HG02571 (cell line): ENCODE data around the gene PHACTR1.

ENCODE experiments used
- ATAC-seq: cut with Tn5 transposase; IDR thresholded peaks from one replicate; pipeline ENCODE4 v1.9.1; 2021; ENCODE audit warnings: mild to moderate bottlenecking, moderate library complexity; ENCODE audit not compliant: unreplicated experiment

The PHACTR1 gene

DNA sequence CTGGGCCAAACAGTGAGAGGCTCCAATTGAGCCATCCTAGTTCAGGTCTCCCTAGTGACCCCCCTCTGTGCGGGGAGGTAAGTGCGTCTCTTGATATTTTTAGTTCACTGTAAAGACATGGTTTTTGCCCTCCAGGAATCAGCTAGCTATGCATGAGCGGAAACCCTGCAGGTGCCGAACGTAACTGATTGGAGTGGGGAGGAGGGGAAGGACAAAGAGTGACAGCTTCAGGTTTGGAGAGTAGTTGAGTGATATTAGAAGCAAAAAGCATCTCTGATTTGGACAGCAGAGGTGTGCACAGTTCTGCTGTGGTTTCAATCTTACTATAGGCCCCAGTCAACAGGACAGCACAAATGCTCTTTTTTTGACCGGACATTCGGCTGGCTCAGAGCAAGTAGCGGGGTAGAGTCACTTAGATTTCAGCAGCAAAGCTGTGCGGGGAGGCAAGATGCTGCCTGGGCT is 580.0 kb downstream of the PHACTR1 start:
- ATAC-seq = no peak

DNA sequence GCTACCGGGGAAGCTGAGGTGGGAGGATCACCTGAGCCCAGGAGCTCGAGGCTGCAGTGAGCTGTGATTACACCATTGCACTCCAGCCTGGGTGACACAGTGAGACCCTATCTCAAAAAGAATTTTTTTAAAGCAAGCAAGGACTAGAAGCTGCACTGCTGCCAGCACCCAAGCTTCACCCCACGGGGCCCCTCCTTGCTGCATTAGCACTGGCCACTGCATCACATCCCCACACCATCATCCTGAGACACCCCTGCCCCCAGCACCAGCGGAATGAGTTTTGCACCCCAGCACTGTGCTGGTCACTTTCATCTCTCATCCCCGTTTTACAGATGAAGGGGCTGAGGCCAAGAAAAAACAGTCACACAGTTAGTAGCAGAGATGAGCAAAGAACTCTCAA is 580.8 kb downstream of the PHACTR1 start:
- ATAC-seq = no peak

DNA sequence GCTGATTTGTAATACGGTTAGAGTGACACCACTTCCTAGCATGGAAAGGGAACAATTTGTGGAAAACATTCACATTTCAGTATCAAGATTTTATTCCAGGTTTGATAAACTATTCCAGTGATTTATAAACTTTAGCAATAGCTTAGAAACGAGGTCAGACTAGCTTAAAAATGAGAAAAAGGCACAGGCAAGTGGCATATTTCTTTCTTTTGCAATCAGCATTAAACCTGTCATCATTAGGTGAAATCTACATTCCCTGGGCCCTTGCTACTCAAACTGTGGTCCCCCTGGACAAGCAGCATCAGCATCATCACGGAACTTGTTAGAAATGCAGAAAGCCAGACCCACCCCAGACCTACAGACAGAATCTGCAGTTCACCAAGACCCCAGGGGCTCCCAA is 581.9 kb downstream of the PHACTR1 start:
- ATAC-seq = no peak

DNA sequence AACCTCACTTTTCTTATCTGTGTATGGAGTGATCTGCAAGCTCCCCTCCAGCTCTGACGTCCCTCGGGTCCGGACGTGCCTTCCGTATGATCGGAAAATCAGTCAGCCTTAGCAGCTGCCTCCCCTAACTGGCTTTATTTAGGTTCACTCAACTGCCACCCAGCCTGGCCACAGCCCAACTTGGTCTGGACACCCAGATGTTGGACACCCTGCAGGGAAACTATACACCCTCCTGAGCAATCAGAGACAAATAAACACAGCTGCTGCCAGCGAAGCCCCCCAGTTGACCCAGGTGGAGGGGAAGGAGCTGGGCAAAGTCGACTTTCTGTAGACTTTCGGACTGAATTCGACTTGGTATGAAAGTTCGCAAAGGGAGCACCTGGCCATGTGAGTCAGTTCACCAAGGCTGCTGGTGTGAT is 582.8 kb downstream of the PHACTR1 start:
- ATAC-seq = no peak

DNA sequence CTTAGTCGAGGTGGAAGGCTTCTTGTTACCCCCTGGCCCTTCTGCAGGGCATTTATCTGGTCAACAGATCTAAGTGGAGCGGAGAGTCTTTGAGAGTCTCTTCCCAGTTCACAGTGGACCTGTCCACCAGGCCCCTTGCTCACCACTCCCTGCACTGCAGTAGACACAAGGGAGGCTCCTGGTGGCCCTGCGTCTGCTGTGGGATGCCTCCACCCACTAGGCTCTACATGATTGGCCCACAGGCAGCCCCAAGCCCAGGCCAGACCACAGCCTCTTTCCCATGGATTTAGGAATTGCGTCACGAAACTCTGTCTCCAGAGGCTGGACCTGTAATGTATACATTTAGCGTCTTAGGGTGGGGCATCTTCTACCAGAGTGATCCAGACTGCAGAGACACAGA is 583.4 kb downstream of the PHACTR1 start:
- no peak for ATAC-seq

DNA sequence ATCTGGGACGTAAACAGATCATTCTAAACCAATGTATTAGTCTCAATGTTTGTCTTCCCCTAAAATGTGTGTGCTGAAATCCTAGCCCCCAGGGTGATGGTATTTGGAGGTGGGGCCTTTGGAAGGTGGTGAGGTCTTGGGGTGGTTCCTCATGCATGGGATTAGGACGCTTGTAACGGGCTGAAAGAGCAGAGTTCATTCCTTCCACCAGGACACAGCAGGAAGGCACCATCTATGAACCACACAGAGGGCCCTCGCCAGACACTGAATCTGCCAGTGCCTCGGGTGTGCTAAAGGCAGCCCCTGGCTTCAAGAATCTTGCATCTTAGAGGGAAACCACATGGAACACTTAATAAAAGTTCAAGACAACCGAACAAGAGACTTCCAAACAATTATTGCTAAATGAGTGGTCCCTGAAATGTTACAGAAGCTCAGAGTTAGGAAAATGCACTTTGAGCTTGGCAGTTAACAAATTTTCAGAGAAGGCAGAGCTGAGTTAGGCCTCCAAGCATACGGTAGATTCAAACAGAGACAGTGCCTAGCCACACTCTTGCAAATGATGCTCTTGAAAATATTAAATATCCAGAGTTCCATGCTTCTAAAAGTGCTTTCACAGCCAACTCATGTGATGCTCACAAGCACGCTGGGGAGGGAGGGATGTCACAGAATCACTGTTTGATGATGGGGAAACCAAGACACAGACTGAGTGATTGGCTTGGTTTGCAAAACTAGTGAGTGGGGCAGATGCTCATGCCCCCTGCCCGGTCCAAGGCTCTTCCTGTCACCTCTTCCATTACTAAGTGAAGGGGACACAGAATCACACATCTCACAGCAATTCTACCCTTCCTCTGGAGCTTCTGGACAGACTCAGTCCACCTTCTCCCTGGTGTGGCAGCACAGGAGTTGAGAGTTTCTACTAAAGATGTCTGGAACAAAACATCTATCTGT is 584.4 kb downstream of the PHACTR1 start:
- ATAC-seq = no peak

DNA sequence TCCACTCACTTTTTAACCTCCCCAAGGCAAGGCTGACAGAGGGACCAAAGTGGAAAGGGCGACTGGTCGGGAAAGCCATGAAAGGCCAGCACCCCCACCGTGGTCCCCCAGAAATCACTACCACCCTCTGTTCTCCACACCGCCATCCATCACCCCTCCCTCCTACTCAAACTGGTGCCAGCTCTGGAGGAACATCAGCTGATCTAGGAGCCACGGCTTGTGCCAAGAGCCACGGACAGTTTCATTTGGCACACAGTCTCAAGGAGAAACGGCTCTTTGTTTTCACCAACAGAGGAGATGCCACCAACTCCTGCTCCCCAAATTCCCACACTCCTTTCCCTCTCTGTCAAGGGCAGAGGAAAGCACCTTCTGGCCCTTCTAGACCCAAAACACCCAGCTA is 585.7 kb downstream of the PHACTR1 start:
- ATAC-seq = no peak

DNA sequence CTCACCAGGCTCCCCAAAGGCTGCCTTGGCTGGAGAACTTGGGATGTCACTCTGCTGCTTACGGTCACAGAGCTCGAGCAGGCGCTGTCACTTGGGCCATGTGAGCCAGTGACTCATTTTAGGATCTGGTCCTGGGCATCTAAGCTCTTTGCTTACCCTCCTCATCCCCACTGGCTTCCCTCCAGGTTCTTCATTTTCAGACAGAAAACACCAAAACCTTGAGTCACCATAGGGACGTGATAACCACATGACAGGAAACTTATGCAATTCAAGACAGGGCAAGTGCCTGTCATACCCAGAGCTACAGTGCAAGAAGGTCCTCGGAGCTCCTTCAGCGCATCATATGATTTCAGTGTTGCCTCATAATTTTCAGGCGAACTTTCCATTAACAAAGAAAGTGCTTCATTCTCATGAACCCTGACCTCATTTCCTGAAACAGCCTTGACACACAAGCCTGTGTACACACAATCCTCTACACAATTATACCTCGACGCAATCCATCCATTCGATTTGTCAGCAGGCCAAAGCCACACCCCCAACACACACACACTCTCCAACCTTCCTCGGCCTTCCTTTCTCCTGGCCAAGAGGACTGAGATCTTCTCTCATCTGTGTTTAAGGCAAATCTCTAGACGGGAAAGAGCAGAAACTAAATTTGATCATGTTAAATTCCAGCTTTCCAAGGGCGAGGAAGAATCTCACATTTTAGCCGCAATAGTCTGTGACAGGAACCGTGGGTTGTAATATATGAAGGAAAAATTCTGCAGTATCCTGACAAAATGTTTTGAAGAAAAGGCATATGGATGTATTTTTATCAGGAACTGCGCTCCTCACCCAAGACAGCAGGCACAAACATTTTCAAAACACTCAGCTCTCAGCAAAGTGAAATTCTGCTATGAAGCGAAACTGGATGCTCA is 586.4 kb downstream of the PHACTR1 start:
- peak; percentile 60 for ATAC-seq

DNA sequence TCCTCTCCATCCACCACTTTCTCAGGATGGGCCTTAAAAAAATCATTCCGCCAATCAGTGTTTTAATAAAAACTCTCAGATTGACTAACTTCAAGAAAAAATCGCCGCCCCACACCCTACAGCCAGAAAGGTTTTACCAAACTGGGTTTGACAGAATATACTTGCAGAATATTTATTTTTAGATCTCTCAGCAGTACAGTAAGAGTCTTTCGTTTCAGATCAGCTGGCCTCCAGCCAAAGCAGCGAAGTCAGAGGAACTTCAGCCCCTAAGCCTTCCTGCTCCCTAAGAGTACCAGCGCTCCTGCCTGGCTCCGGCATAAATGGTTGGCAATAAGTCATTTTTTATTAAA is 587.1 kb downstream of the PHACTR1 start:
- peak; percentile 41 for ATAC-seq

DNA sequence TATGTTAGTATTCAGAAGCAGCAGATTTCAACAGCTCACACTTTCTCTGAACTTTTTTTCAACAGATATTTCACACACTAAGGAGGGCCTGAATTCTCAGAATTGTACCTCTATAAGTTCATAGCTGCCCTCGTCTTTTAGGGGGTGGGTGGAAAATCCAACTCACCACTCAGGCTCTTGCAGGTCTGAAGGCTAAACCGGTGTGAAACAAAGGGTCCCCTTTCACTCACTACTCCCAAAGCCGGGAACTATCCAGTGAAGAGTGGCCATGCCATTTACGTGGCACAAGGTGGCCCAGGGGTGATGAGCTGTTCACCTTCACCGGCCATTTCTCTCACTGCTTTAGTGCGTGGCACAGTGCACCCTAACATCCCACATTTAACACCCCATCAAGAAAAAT is 587.5 kb downstream of the PHACTR1 start:
- no peak for ATAC-seq

DNA sequence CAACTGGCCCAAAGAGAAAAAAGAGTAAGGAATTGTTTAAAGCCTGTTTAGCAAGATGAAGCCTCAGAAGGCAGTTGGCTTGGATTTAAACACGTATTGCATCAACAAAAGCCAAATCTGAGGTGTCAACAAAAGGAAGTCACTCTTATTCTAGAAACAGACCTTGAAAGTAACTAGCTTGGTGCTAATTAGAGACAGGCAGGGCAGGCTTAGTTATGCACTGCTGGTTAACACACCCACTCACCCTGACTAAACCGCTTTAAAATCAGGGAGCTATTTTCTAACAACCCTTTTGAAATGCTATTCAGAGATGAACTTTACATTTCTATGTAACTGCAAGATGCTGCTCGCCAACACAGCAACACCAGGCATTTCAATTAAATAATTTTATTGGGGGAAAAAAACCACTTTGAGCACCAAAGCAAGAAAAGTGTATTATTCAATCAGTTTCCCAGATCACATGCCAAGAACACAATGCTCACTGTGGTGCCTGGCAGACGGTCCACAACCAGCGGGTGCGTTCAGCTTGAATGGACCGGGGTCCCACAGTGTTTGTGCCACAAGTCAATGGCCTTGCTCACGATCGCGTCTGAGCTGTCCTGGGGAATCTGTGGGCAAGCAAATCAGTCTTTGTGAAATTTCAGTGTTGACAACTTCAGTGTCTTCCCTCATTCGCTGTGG is 588.2 kb downstream of the PHACTR1 start:
- peak; percentile 45 for ATAC-seq

DNA sequence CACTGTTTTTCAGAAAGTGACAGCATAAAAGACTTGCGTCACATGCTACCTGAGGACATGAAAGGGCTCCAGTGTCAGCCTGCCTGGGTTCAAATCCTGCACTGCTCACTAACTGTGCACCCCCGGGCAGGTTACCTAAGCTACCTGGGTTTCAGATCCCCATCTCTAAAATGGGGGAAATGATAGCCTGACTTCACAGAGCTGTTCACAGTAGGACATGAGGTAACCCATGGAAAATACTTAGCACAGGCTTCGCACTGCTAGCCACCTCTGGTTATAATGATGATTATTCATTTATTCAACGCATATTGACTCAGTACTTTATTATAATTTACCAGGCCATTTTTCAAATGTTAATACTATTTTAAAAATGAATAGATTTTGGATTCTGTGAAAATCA is 588.7 kb downstream of the PHACTR1 start:
- ATAC-seq = no peak

DNA sequence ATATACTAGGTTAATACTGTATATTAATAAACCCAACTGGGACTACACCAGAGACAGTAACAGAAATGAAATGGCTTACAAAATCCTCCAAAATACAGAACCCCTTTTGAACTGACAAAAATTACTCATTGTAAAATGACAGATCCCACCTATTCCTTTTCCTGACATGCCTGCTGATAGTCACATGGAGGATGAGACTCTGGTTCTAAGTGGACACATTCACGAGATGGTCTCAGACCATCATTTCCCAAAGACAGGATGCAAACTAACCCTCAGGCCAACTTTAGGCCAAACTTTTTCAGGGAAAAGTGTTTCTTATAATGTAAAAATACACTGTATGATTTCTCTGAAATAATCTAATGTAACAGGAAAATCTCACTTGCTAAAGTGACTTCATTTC is 589.2 kb downstream of the PHACTR1 start:
- ATAC-seq = no peak

DNA sequence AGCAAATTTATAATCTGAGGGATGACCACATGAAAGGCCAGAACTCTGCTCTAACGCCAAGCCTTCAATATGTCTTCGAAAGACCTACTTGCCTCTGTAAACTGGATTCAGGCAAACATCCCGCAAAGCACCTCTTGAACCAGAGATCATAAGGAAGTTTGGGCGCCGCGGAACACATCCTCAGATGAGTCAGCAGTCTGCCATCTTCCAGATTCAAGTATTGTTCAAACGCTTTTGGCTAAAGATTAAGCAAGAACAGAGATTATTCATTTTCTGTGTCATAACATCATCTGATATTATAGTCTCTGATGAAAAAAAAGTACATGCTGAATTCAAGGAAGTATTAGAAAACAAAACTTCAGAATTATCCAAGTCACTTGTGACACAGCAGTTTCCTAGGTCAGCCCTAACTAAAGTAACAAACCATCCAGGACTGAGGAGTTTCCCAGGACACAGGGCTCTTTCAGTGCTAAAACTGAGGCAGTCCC is 591.0 kb downstream of the PHACTR1 start:
- no peak for ATAC-seq

DNA sequence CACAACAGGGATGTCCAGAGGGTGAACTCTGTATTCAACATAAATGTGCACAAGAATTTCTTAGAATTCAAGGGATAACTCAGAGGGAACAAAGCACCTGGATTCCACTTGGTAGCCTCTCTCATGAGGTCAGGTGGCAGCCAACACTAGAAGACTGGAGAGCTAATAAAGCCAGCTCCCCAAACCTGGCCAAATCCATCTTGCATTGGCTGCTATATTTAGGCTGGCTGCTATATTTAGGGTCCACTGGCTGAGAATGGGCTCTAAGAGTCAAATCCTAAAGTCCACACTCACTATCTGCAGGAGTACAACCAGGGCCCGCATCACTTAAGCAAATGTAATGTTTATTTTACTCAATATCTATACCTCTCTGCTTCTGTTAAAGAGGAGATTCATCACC is 591.8 kb downstream of the PHACTR1 start:
- ATAC-seq = no peak

DNA sequence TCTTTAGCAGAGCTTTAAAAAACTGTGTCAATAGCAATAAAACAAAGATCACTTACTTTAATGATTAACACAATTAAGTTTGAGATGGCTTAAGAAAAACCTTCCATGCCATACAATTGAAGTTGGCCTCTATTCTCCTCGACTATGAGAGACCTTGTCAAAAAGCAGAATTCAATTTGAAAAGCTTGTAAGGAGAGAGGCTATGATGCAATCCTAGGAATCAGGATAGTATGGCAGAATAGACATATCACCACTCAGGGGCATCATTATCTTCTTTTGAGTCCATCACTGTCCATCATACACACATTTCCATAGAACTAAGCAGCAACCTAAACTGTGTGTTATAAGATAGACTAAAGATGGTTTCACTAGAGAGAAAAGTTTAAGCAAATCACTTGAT is 594.6 kb downstream of the PHACTR1 start:
- ATAC-seq = no peak

DNA sequence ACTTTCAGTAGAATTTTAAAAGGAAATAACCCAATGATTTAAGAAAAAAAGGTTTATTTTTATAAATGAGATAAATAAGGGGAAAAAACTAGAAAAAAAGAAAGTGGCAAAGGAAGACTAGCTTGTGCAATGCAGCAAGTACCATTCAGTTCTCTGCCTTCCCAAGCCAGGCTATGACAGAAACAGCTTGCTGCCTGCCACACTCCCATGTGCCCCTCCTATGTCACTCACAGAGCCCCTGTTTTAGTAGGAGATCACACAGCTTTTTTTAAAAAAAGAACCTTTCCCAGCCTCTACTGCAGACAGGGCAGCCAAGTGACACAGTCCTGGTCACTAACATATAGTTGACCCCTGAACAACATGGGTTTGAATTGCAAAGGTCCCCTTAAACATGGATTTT is 598.2 kb downstream of the PHACTR1 start:
- no peak for ATAC-seq

DNA sequence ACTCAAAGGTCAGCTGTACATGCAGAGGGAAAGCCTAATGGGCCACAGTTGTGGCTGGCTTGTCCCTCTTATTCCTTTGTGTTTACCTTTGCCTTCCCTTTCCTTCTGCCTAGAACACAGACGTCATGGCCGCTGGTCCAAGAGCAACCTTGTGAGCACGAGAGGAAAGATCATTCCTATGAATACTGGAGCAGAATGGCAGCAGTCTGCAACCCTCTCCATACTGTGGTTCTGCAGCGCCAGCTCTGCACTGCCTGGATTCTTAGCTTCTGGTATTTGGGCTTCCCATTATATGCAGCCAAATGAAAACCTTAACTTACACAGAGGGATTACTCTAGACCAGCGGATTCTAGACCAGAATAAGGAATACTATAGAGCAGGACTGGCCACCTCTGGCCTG is 599.3 kb downstream of the PHACTR1 start:
- ATAC-seq = no peak

DNA sequence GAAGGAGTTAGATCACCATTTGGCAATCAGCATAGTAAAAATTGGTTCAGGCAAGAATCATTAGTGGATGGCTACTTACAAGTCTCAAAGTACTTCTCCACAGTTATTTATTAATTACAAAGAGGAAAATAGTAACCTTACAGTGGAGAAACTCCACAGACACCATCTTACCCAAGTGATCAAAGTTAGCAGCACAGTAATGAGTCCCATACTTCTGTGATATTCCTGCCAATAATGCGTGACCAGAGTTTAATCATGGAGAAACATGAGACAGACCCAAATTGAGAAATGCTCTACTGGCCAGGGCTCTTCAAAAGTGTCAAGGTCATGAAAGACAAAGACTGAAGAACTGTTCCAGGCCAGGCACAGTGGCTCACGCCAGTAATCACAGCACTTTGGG is 602.3 kb downstream of the PHACTR1 start:
- no peak for ATAC-seq

DNA sequence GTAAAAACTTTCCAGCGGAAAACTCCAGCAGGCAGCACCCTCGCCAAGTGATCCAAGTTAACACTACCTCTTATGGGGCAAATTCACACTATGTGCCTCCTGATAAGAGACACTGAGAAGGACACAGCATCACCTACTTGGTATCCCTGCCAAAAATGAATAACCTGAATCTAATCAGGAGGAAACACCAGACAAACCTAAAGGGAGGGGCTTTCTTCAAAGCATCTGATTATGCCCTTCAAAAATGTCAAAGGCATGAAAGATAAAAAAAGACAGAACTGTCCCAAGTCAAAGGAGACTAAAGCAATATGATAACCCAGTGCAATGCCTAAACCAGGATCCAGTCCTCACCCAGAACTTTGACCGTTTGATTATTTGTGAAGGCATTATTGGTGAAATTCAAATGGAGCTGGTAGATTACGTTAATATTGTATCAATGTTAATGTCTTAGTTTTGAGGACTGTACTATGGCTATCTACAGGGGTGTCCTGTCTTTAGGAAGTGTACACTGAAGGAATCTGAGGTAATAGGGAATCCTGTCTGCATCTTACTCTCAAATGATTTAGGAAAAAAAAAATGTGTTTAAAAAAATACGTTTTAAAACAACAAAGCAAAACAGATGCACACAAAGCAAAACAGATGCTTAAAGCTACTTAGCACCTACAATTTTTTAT is 603.5 kb downstream of the PHACTR1 start:
- ATAC-seq = no peak
